H9 (cell line): ENCODE results near the gene TARBP1. TPM values are rescaled to one million over a fixed set of nuclear protein-coding genes. Genes with fewer than 3 reads are reported as not detected.

Experiments used
- DNase-seq: peaks from one replicate; pipeline ENCODE4 v3.0.0-alpha.2; 2017
- H2AFZ ChIP-seq: one replicate; pipeline ENCODE4 v1.6.1; 2013; ENCODE audit warnings: mild to moderate bottlenecking, low read length, control low read depth, moderate library complexity
- H2AK5ac ChIP-seq: 2 replicates; pipeline ENCODE4 v1.6.1; 2013; ENCODE audit warnings: low read length, control low read depth, mixed read lengths; ENCODE audit not compliant: insufficient read length
- H2BK120ac ChIP-seq: one replicate; pipeline ENCODE4 v1.6.1; 2013; ENCODE audit warnings: low read depth, mild to moderate bottlenecking, low read length, control low read depth, inconsistent platforms; ENCODE audit not compliant: poor library complexity, severe bottlenecking
- H2BK12ac ChIP-seq: 2 replicates; pipeline ENCODE4 v1.6.1; 2013; ENCODE audit warnings: low read length, control low read depth, mixed read lengths, low read depth; ENCODE audit not compliant: insufficient read length
- H2BK15ac ChIP-seq: 2 replicates; pipeline ENCODE4 v1.6.1; 2013; ENCODE audit warnings: low read depth, low read length, control low read depth
- H2BK20ac ChIP-seq: one replicate; pipeline ENCODE4 v1.6.1; 2013; ENCODE audit warnings: low read depth, mild to moderate bottlenecking, low read length, control low read depth, inconsistent platforms; ENCODE audit not compliant: poor library complexity, severe bottlenecking
- H2BK5ac ChIP-seq: 2 replicates; pipeline ENCODE4 v1.6.1; 2013; ENCODE audit warnings: low read length, control low read depth, mixed read lengths; ENCODE audit not compliant: insufficient read length
- H3K14ac ChIP-seq: 2 replicates; pipeline ENCODE4 v1.6.1; 2013; ENCODE audit warnings: low read length, control low read depth; ENCODE audit not compliant: insufficient read depth
- H3K18ac ChIP-seq: 2 replicates; pipeline ENCODE4 v1.6.1; 2013; ENCODE audit warnings: low read depth, mild to moderate bottlenecking, mixed read lengths, low read length, control low read depth; ENCODE audit not compliant: insufficient read length
- H3K23ac ChIP-seq: 2 replicates; pipeline ENCODE4 v1.6.1; 2013; ENCODE audit warnings: low read length, control low read depth, mixed read lengths, low read depth; ENCODE audit not compliant: insufficient read length
- H3K23me2 ChIP-seq: 2 replicates; pipeline ENCODE4 v1.6.1; 2013; ENCODE audit warnings: low read depth, mild to moderate bottlenecking, mixed read lengths, low read length, control low read depth; ENCODE audit not compliant: insufficient read length, poor library complexity, severe bottlenecking
- H3K27ac ChIP-seq: 2 replicates; pipeline ENCODE4 v1.5.1; 2013; ENCODE audit warnings: low read length, control low read depth, mixed read lengths, low read depth; ENCODE audit not compliant: insufficient read length
- H3K27me3 ChIP-seq: 2 replicates; pipeline ENCODE4 v1.6.1; 2013; ENCODE audit warnings: low read length, control low read depth, inconsistent platforms; ENCODE audit not compliant: insufficient read depth
- H3K4ac ChIP-seq: 2 replicates; pipeline ENCODE4 v1.6.1; 2013; ENCODE audit warnings: low read depth, mild to moderate bottlenecking, control low read depth, inconsistent platforms, low read length, moderate library complexity
- H3K4me1 ChIP-seq: 2 replicates; pipeline ENCODE4 v1.6.1; 2013; ENCODE audit warnings: low read length, control low read depth, inconsistent platforms; ENCODE audit not compliant: insufficient read depth
- H3K4me2 ChIP-seq: 2 replicates; pipeline ENCODE4 v1.6.1; 2013; ENCODE audit warnings: low read length, control low read depth, mixed read lengths; ENCODE audit not compliant: insufficient read length, insufficient read depth
- H3K56ac ChIP-seq: 2 replicates; pipeline ENCODE4 v1.6.1; 2013; ENCODE audit warnings: low read depth, mild to moderate bottlenecking, mixed read lengths, low read length, control low read depth; ENCODE audit not compliant: insufficient read length
- H3K79me1 ChIP-seq: 2 replicates; pipeline ENCODE4 v1.6.1; 2013; ENCODE audit warnings: low read depth, mild to moderate bottlenecking, moderate library complexity, low read length, control low read depth, inconsistent platforms; ENCODE audit not compliant: insufficient read depth, poor library complexity, severe bottlenecking
- H3K79me2 ChIP-seq: 2 replicates; pipeline ENCODE4 v1.6.1; 2013; ENCODE audit warnings: low read length, control low read depth, inconsistent platforms; ENCODE audit not compliant: insufficient read depth
- H3K9ac ChIP-seq: 2 replicates; pipeline ENCODE4 v1.6.1; 2013; ENCODE audit warnings: low read length, control low read depth, mixed read lengths; ENCODE audit not compliant: insufficient read length; ENCODE audit errors: extremely low read depth
- H3K9me3 ChIP-seq: one replicate; pipeline ENCODE4 v1.6.1; 2013; ENCODE audit warnings: low read depth, low read length, inconsistent platforms; ENCODE audit not compliant: control insufficient read depth
- H3T11ph ChIP-seq: one replicate; pipeline ENCODE4 v1.6.1; 2013; ENCODE audit warnings: mild to moderate bottlenecking, low read length, control low read depth, inconsistent platforms
- H4K20me1 ChIP-seq: one replicate; pipeline ENCODE4 v1.6.1; 2013; ENCODE audit not compliant: control insufficient read depth, insufficient read length, insufficient read depth
- H4K5ac ChIP-seq: 2 replicates; pipeline ENCODE4 v1.6.1; 2013; ENCODE audit warnings: low read depth, mild to moderate bottlenecking, mixed read lengths, low read length, control low read depth; ENCODE audit not compliant: insufficient read length
- H4K8ac ChIP-seq: replicated peaks from 2 replicates; pipeline ENCODE4 v1.6.1; 2013; ENCODE audit warnings: low read length, control low read depth, mixed read lengths, low read depth; ENCODE audit not compliant: insufficient read length
- H4K91ac ChIP-seq: 2 replicates; pipeline ENCODE4 v1.6.1; 2013; ENCODE audit warnings: low read depth, mild to moderate bottlenecking, moderate library complexity, mixed read lengths, low read length, control low read depth; ENCODE audit not compliant: insufficient read length
- H3K27ac Mint-ChIP-seq, 3 experiments: 2 replicates in 2 of 3; 3 replicates in 1 of 3; pipeline ENCODE4 v1.8.0; 2020 to 2021; ENCODE audit warnings: mixed read lengths in 3 of 3, mild to moderate bottlenecking in 1 of 3, moderate library complexity in 1 of 3
- H3K27me3 Mint-ChIP-seq: 2 replicates; pipeline ENCODE4 v1.8.0; 2021; ENCODE audit warnings: low read depth, mild to moderate bottlenecking, moderate library complexity, mixed read lengths
- H3K36me3 Mint-ChIP-seq, 3 experiments: 2 replicates in 2 of 3; 3 replicates in 1 of 3; pipeline ENCODE4 v1.8.0; 2020 to 2021; ENCODE audit warnings: low read depth in 3 of 3, mixed read lengths in 3 of 3; ENCODE audit not compliant: insufficient read depth in 1 of 3
- H3K4me1 Mint-ChIP-seq, 2 experiments: 2 replicates each; pipeline ENCODE4 v1.8.0; 2020; ENCODE audit warnings: mixed read lengths in 2 of 2
- H3K4me3 Mint-ChIP-seq, 2 experiments: 2 replicates in 1 of 2; 3 replicates in 1 of 2; pipeline ENCODE4 v1.8.0; 2020 to 2021; ENCODE audit warnings: mild to moderate bottlenecking in 2 of 2, mixed read lengths in 2 of 2, moderate library complexity in 1 of 2
- H3K9me3 Mint-ChIP-seq, 2 experiments: 2 replicates in 1 of 2; 3 replicates in 1 of 2; pipeline ENCODE4 v1.8.0; 2020; ENCODE audit warnings: mild to moderate bottlenecking in 2 of 2, mixed read lengths in 2 of 2, moderate library complexity in 1 of 2
- WGBS: extraction: QIAGEN DNeasy Blood & Tissue Kit; methylation state at CpG from one replicate; pipeline ENCODE4 v1.1.7; 2013; ENCODE audit warnings: missing lambda C conversion rate, low lambda C conversion rate, mixed read lengths; ENCODE audit not compliant: insufficient read length; ENCODE audit errors: extremely low coverage; 5-methylcytosine and 5-hydroxymethylcytosine counted together
- total RNA-seq: library from RNA; stranded (reverse); gene quantifications from 2 replicates; pipeline ENCODE4 v1.2.1, GENCODE V29; 2021
- TF ChIP-seq, protein P1 (sequence below): fragments of 200-600 bp; sonication (generic); conservative IDR thresholded peaks from 3 replicates; pipeline ENCODE4 v1.8.0; 2021; ENCODE audit warnings: antibody characterized with exemption, mild to moderate bottlenecking

TARBP1 gene
- total RNA-seq, 1 experiment from 2014 or later: 20.2 TPM

GRCh38 chr1:234386122-234386521 lies 92.9 kb downstream of the TARBP1 start:
- H3K27me3 ChIP-seq: no peaks in the 10 kb centered on the region
- no peak overlapping the region for H3K18ac ChIP-seq
- no peaks in the 10 kb centered on the region for H3K79me2 ChIP-seq
- H3K4ac ChIP-seq: no peak overlapping the region
- no peak overlapping the region for H2BK20ac ChIP-seq
- H3K23me2 ChIP-seq: no peaks in the 10 kb centered on the region
- no peaks in the 10 kb centered on the region for H4K20me1 ChIP-seq
- H2BK120ac ChIP-seq: no peak overlapping the region
- no peak overlapping the region for H3K14ac ChIP-seq
- no peak overlapping the region for H3K56ac ChIP-seq
- TF ChIP-seq, protein P1, sequence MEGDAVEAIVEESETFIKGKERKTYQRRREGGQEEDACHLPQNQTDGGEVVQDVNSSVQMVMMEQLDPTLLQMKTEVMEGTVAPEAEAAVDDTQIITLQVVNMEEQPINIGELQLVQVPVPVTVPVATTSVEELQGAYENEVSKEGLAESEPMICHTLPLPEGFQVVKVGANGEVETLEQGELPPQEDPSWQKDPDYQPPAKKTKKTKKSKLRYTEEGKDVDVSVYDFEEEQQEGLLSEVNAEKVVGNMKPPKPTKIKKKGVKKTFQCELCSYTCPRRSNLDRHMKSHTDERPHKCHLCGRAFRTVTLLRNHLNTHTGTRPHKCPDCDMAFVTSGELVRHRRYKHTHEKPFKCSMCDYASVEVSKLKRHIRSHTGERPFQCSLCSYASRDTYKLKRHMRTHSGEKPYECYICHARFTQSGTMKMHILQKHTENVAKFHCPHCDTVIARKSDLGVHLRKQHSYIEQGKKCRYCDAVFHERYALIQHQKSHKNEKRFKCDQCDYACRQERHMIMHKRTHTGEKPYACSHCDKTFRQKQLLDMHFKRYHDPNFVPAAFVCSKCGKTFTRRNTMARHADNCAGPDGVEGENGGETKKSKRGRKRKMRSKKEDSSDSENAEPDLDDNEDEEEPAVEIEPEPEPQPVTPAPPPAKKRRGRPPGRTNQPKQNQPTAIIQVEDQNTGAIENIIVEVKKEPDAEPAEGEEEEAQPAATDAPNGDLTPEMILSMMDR: no peak
- no peak overlapping the region for H4K5ac ChIP-seq
- H4K91ac ChIP-seq: no peak overlapping the region
- no CpG with 5 or more reads among the region's 6 CpGs for WGBS
- H2AK5ac ChIP-seq: no peak overlapping the region
- no peak overlapping the region for H3K27ac ChIP-seq
- H3K4me1 ChIP-seq: no peaks in the 10 kb centered on the region
- H4K8ac ChIP-seq: no peak overlapping the region
- Mint-ChIP-seq H3K27me3 (no peaks in the 10 kb centered on the region), H3K4me1 (no peaks in the 10 kb centered on the region), H3K36me3 (peaks cover 3 to 21% (median 14%) of the 10 kb centered on the region in 3 experiments; a peak in 5 of 7 replicates), H3K27ac (no peak overlapping the region), H3K4me3 (no peak overlapping the region), H3K9me3 (no peaks in the 10 kb centered on the region)
- H2AFZ ChIP-seq: no peak overlapping the region
- no peak overlapping the region for H3K4me2 ChIP-seq
- no peak overlapping the region for H3K23ac ChIP-seq
- H2BK12ac ChIP-seq: no peak overlapping the region
- DNase-seq: no peak
- H3T11ph ChIP-seq: no peak overlapping the region
- H3K9me3 ChIP-seq: no peaks in the 10 kb centered on the region
- no peak overlapping the region for H2BK15ac ChIP-seq
- H2BK5ac ChIP-seq: no peak overlapping the region
- H3K9ac ChIP-seq: no peak overlapping the region
- H3K79me1 ChIP-seq: no peaks in the 10 kb centered on the region
